ENCODE data around the gene C1orf116. TPM values are rescaled to one million over a fixed set of nuclear protein-coding genes. Genes with fewer than 3 reads are reported as not detected.

C1orf116 gene
- polyA plus RNA-seq, 4 donors: 9.8 to 32.1 (median 24.3) TPM

DNA sequence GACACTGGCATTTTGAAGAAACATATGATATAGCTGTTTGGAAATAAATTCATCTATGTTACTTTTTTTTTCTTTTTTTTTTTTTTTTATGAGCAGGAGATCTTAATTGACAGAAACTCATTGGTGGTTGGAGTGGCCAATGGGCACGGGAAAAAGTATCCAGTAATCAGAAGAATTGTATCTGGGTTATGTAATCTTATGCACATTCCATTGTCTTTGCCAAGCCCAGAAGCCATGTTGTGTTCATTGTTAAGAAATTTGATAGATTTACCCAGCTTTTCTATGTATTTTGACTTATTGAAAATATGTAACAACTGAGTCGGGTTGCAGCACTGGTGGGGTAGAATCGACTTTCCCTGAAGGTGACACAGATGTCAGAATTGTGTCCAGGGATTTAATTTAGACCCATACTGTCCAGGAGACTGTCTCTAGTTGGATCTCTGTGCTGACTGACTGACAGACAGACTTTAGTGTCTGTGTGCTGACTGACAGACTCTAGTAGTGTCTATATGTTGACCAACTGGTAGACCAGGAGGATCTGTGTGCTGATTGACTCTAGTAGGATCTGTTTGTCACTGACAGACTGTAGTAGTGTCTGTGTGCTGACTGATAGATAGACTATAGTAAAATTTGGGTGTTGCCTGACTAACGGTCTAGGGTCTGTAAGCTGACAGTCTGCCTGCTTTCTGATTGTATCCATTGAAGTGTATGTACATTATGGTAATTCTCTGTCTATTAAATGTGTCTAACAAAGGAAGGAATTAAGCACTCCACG, 43.8 kb upstream of the C1orf116 start:
- FAIRE-seq (no peak), DNase-seq (no peak)
- Histone ChIP-seq H3K36me3 (ENCODE audit: control insufficient read depth in 3 of 3, insufficient read depth in 2 of 3, low read depth in 1 of 3, low read length in 3 of 3) (peaks cover 6 to 30% (median 15%) of the 10 kb centered on the region in 3 donors), H3K4me1 (ENCODE audit: control insufficient read depth in 3 of 3, insufficient read depth in 2 of 3, low read depth in 1 of 3, low read length in 2 of 3) (peaks cover 0 to 5% (median 0%) of the 10 kb centered on the region in 3 donors), H3K9me3 (ENCODE audit: control insufficient read depth in 2 of 2, insufficient read depth in 1 of 2, low read depth in 1 of 2, low read length in 1 of 2) (no peaks in the 10 kb centered on the region), H3K4me3 (ENCODE audit: low read depth in 1 of 3, low read length in 3 of 3) (no peak overlapping the region), H3K27me3 (ENCODE audit: control insufficient read depth in 3 of 3, insufficient read depth in 3 of 3, low read length in 3 of 3) (no peaks in the 10 kb centered on the region), H3K27ac (ENCODE audit: low read depth in 1 of 3, low read length in 2 of 3) (no peak overlapping the region)
- 55 to 69% (median 63%) methylated on average over 5 of the region's 5 CpGs for WGBS, 3 donors

DNA sequence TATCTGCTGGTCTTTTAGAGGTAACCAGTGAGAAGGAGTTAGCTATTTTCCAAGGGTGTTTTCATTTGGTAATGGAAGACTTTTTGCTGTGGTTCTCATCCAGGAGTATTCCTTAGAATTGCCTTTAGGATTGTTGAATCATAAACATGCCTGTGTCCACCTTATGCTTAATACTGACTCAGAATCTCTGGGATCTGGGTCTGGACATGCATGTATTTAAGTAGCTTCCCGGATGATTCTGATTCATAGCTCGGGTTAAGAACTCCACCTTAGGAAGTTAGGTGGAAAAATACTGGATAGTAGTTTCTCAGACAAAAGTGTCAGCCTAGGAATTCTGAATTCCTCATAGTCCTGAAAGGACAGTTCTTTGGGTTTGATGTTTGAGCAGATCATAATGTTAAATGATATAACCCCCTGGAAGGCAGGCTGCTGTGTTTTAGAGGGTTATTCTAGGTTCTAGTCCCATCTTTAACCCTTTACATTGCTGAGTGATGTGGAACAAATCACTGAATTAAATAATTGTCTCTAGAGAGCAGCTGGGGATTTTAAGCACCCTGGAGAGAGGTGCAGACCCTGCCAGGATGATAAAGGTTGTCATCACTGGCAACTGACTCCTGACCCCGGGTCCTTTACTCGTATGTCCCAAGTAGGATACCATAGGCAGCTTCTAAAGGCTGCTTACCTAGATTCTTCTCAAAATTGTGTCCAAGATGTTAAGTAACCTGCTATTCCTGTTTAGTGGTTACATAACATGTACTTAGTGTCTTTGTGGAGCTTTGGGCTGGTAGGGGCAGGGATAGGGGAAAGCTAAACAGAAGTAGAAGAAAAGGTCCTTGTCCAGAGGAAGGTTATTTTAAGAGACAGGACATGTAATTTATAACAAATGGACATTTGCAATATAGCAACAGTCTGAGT, 41.6 kb upstream of the C1orf116 start:
- H3K36me3 ChIP-seq (ENCODE audit: control insufficient read depth in 3 of 3, insufficient read depth in 2 of 3, low read depth in 1 of 3, low read length in 3 of 3): peaks cover 6 to 34% (median 24%) of the 10 kb centered on the region in 3 donors

DNA sequence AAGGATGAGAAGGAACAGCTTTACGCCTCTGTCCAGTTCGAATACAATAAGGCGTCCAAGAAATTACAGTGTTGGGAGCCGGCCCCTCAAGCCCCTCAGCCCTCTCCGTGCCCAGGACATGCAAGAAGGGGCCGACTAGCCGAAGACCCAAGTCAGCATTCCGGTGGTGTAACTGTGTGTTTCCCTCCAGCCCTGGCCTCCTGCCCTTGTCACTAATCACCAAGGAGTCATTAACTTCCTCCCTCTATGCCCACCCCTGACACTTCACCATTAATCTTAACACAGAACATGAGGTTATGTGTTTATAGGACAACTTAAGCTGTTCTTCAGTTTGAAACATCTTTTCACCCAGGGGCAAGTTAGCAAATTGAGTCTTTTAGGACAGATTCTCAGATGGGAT, 39.7 kb upstream of the C1orf116 start:
- no peak for FAIRE-seq
- no peaks in the 10 kb centered on the region for H3K27me3 ChIP-seq (ENCODE audit: control insufficient read depth in 3 of 3, insufficient read depth in 3 of 3, low read length in 3 of 3)
- no peak overlapping the region for H3K27ac ChIP-seq (ENCODE audit: low read depth in 1 of 3, low read length in 2 of 3)
- no peak for DNase-seq
- no peak overlapping the region for H3K4me3 ChIP-seq (ENCODE audit: low read depth in 1 of 3, low read length in 3 of 3)
- WGBS, 3 donors: 85 to 95% (median 88%) methylated on average over 8 of the region's 8 CpGs
- no peaks in the 10 kb centered on the region for H3K9me3 ChIP-seq (ENCODE audit: control insufficient read depth in 2 of 2, insufficient read depth in 1 of 2, low read depth in 1 of 2, low read length in 1 of 2)
- peaks cover 0 to 16% (median 0%) of the 10 kb centered on the region in 3 donors for H3K4me1 ChIP-seq (ENCODE audit: control insufficient read depth in 3 of 3, insufficient read depth in 2 of 3, low read depth in 1 of 3, low read length in 2 of 3)
- peaks cover 9 to 39% (median 19%) of the 10 kb centered on the region in 3 donors for H3K36me3 ChIP-seq (ENCODE audit: control insufficient read depth in 3 of 3, insufficient read depth in 2 of 3, low read depth in 1 of 3, low read length in 3 of 3)

More for the DNA sequence above, 41.6 kb upstream of the C1orf116 start:
- Histone ChIP-seq H3K27me3 (ENCODE audit: control insufficient read depth in 3 of 3, insufficient read depth in 3 of 3, low read length in 3 of 3) (no peaks in the 10 kb centered on the region), H3K9me3 (ENCODE audit: control insufficient read depth in 2 of 2, insufficient read depth in 1 of 2, low read depth in 1 of 2, low read length in 1 of 2) (no peaks in the 10 kb centered on the region), H3K4me3 (ENCODE audit: low read depth in 1 of 3, low read length in 3 of 3) (no peak overlapping the region), H3K4me1 (ENCODE audit: control insufficient read depth in 3 of 3, insufficient read depth in 2 of 3, low read depth in 1 of 3, low read length in 2 of 3) (peaks cover 0 to 5% (median 0%) of the 10 kb centered on the region in 3 donors), H3K27ac (ENCODE audit: low read depth in 1 of 3, low read length in 2 of 3) (no peak overlapping the region)
- WGBS, 3 donors: 76 to 86% (median 84%) methylated on average over 4 of the region's 4 CpGs
- FAIRE-seq (no peak), DNase-seq (no peak)

DNA sequence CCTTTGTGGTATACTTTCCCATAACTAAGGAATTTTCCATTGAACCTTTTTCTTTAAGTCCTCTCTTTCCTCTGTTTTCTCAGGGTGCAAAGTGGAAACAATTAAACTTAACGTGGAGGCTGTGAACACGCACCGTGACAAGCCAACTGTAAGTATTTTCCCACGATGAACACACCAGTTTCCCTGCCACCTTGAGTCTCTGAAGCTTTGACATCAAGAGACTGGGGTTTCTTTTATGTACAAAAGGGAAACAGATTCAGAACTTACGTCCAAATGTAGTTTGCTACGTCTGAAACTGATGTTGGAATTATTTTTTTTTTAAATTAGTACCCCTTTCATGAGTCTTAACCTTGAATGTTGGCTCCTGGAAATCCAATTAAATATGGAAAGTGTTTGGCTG, 38.9 kb upstream of the C1orf116 start:
- Histone ChIP-seq H3K4me3 (ENCODE audit: low read depth in 1 of 3, low read length in 3 of 3) (no peak overlapping the region), H3K27ac (ENCODE audit: low read depth in 1 of 3, low read length in 2 of 3) (no peak overlapping the region), H3K9me3 (ENCODE audit: control insufficient read depth in 2 of 2, insufficient read depth in 1 of 2, low read depth in 1 of 2, low read length in 1 of 2) (no peaks in the 10 kb centered on the region), H3K4me1 (ENCODE audit: control insufficient read depth in 3 of 3, insufficient read depth in 2 of 3, low read depth in 1 of 3, low read length in 2 of 3) (peaks cover 0 to 23% (median 2%) of the 10 kb centered on the region in 3 donors), H3K27me3 (ENCODE audit: control insufficient read depth in 3 of 3, insufficient read depth in 3 of 3, low read length in 3 of 3) (no peaks in the 10 kb centered on the region), H3K36me3 (ENCODE audit: control insufficient read depth in 3 of 3, insufficient read depth in 2 of 3, low read depth in 1 of 3, low read length in 3 of 3) (peaks cover 9 to 44% (median 19%) of the 10 kb centered on the region in 3 donors)
- WGBS, 3 donors: 77 to 90% (median 79%) methylated on average over 6 of the region's 6 CpGs
- DNase-seq (no peak), FAIRE-seq (no peak)

DNA sequence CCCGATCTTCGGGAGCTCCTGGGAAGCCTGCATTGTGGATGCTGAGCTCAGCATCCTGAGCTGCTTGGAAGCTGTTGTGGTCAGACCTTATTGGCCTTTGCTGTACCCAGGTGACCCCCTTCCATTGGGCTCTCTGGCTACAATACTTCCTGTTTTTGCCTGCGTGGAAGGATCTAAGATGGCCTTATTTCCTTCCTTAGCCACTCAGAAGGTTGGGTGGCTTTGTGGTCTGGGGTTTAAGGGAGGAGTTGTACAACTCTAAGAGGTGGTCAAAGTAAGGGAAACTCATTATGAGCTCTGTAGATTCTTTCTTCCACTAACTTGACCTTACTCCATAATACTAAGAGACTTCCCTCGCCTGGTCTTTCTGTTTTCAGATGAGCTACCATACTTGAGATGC, 38.3 kb upstream of the C1orf116 start:
- Histone ChIP-seq H3K9me3 (ENCODE audit: control insufficient read depth in 2 of 2, insufficient read depth in 1 of 2, low read depth in 1 of 2, low read length in 1 of 2) (no peaks in the 10 kb centered on the region), H3K27me3 (ENCODE audit: control insufficient read depth in 3 of 3, insufficient read depth in 3 of 3, low read length in 3 of 3) (no peaks in the 10 kb centered on the region), H3K4me1 (ENCODE audit: control insufficient read depth in 3 of 3, insufficient read depth in 2 of 3, low read depth in 1 of 3, low read length in 2 of 3) (peaks cover 0 to 28% (median 2%) of the 10 kb centered on the region in 3 donors), H3K4me3 (ENCODE audit: low read depth in 1 of 3, low read length in 3 of 3) (no peak overlapping the region), H3K27ac (ENCODE audit: low read depth in 1 of 3, low read length in 2 of 3) (no peak overlapping the region), H3K36me3 (ENCODE audit: control insufficient read depth in 3 of 3, insufficient read depth in 2 of 3, low read depth in 1 of 3, low read length in 3 of 3) (peaks cover 6 to 44% (median 19%) of the 10 kb centered on the region in 3 donors)
- 84 to 87% (median 84%) methylated on average over 4 of the region's 4 CpGs for WGBS, 3 donors
- no peak for FAIRE-seq
- no peak for DNase-seq

DNA sequence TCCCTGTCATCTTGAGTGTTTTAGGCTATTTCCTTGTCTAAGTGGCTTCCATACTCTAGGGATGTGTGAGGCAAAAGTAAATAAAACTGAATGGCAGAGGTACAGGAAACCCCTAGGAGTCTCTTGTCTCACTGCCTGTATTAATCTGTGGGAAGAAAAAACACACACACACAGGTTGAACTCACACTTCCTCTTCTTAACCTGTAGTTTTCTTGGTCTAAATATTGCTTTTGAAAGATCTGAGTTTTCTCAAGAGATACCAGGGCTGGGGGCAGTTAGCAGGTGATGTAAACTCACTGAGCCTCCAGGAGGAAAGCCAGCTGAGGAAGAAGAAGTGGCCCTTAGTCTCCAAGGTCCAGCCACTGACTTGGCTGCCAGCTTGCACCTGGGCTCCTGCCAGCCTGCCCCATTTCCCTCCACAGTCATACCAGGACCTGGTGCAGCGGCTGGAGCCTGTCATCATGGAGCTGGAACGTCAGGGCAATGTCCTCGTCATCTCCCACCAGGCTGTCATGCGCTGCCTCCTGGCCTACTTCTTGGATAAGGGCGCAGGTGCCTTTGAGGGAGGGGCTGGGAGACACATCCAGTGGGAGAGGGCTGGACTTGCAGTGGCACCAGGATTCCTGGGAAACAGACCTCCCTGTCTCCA, 37.4 kb upstream of the C1orf116 start:
- no peak overlapping the region for H3K4me3 ChIP-seq (ENCODE audit: low read depth in 1 of 3, low read length in 3 of 3)
- DNase-seq (no peak), FAIRE-seq (no peak)
- peaks cover 0 to 34% (median 3%) of the 10 kb centered on the region in 3 donors for H3K4me1 ChIP-seq (ENCODE audit: control insufficient read depth in 3 of 3, insufficient read depth in 2 of 3, low read depth in 1 of 3, low read length in 2 of 3)
- H3K27ac ChIP-seq (ENCODE audit: low read depth in 1 of 3, low read length in 2 of 3): no peak overlapping the region
- WGBS, 3 donors: 89 to 97% (median 94%) methylated on average over 5 of the region's 5 CpGs
- H3K27me3 ChIP-seq (ENCODE audit: control insufficient read depth in 3 of 3, insufficient read depth in 3 of 3, low read length in 3 of 3): no peaks in the 10 kb centered on the region
- no peaks in the 10 kb centered on the region for H3K9me3 ChIP-seq (ENCODE audit: control insufficient read depth in 2 of 2, insufficient read depth in 1 of 2, low read depth in 1 of 2, low read length in 1 of 2)
- H3K36me3 ChIP-seq (ENCODE audit: control insufficient read depth in 3 of 3, insufficient read depth in 2 of 3, low read depth in 1 of 3, low read length in 3 of 3): peaks cover 6 to 51% (median 19%) of the 10 kb centered on the region in 3 donors

DNA sequence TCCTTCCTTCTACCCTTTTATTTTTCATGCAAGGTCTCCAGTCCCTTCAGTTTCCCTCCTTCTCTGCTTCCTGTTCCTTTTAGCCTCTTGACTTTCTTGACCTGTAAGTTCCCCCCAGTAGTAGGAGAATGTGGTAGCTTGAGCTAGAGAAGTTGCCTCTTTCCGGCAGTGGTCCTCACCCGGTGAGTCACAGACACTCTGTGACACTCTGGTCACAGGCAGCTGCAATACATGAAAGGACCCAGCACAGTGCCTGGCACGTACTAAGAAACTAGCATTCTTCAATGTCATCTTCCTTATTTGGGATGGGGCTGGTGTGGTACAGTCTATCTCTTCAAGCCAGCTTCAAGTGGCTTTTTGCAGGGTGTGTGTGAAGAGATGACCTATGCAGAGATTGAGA, 36.5 kb upstream of the C1orf116 start:
- H3K4me1 ChIP-seq (ENCODE audit: control insufficient read depth in 3 of 3, insufficient read depth in 2 of 3, low read depth in 1 of 3, low read length in 2 of 3): peaks cover 0 to 43% (median 3%) of the 10 kb centered on the region in 3 donors
- DNase-seq: no peak
- H3K36me3 ChIP-seq (ENCODE audit: control insufficient read depth in 3 of 3, insufficient read depth in 2 of 3, low read depth in 1 of 3, low read length in 3 of 3): peaks cover 12 to 56% (median 17%) of the 10 kb centered on the region in 3 donors
- 82 to 93% (median 89%) methylated on average over 3 of the region's 3 CpGs for WGBS, 3 donors
- no peak overlapping the region for H3K4me3 ChIP-seq (ENCODE audit: low read depth in 1 of 3, low read length in 3 of 3)
- H3K27ac ChIP-seq (ENCODE audit: low read depth in 1 of 3, low read length in 2 of 3): no peak overlapping the region
- no peak for FAIRE-seq
- no peaks in the 10 kb centered on the region for H3K27me3 ChIP-seq (ENCODE audit: control insufficient read depth in 3 of 3, insufficient read depth in 3 of 3, low read length in 3 of 3)
- H3K9me3 ChIP-seq (ENCODE audit: control insufficient read depth in 2 of 2, insufficient read depth in 1 of 2, low read depth in 1 of 2, low read length in 1 of 2): no peaks in the 10 kb centered on the region

DNA sequence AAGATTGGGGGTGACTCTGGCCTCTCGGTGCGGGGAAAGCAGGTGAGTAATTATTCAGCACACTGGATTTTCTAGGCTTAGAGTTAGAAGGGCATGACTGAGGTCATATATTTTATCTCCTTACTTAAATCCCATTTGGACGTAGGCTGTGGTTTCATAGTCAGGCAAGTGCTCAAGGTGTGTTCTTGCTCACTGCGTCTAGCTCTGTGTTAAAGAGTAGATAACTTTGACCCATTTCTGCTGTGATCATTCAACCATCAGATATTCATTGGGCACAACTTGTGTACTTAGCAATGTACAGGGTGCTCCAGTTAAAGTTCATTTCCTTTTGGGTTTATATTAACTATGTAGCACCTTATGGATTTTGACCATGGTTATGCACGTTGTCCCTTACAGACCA, 35.1 kb upstream of the C1orf116 start:
- H3K36me3 ChIP-seq (ENCODE audit: control insufficient read depth in 3 of 3, insufficient read depth in 2 of 3, low read depth in 1 of 3, low read length in 3 of 3): peaks cover 17 to 61% (median 28%) of the 10 kb centered on the region in 3 donors
- no peaks in the 10 kb centered on the region for H3K9me3 ChIP-seq (ENCODE audit: control insufficient read depth in 2 of 2, insufficient read depth in 1 of 2, low read depth in 1 of 2, low read length in 1 of 2)
- DNase-seq (peak; percentile 72 to 96), FAIRE-seq (no peak)
- 16 to 62% (median 29%) methylated on average over 5 of the region's 5 CpGs for WGBS, 3 donors
- H3K4me3 ChIP-seq (ENCODE audit: low read depth in 1 of 3, low read length in 3 of 3): no peak overlapping the region
- peak overlapping the region; percentile 83 to 85 (median 83) for H3K27ac ChIP-seq (ENCODE audit: low read depth in 1 of 3, low read length in 2 of 3)
- peaks cover 0 to 48% (median 3%) of the 10 kb centered on the region in 3 donors for H3K4me1 ChIP-seq (ENCODE audit: control insufficient read depth in 3 of 3, insufficient read depth in 2 of 3, low read depth in 1 of 3, low read length in 2 of 3)
- H3K27me3 ChIP-seq (ENCODE audit: control insufficient read depth in 3 of 3, insufficient read depth in 3 of 3, low read length in 3 of 3): no peaks in the 10 kb centered on the region
